Motor neuron (in vitro differentiated cells): ENCODE results near the gene MEOX2. TPM values are rescaled to one million over a fixed set of nuclear protein-coding genes. Genes with fewer than 3 reads are reported as not detected.

ENCODE experiments used
- ATAC-seq, 8 experiments: fragments of 200-7000 bp; cut with Tn5 transposase; replicated peaks in 6 of 8; 2 replicates each; pipeline ENCODE4 v1.8.0; 2021; ENCODE audit warnings: mild to moderate bottlenecking in 8 of 8, moderate library complexity in 8 of 8
- H3K27ac ChIP-seq, 2 donors: fragments of 250-450 bp; sonication (Bioruptor Pico); 2 replicates each; pipeline ENCODE4 v1.9.0; 2021; ENCODE audit warnings: antibody characterized with exemption in 2 of 2, mild to moderate bottlenecking in 2 of 2, moderate library complexity in 1 of 2
- H3K4me1 ChIP-seq, 2 donors: fragments of 250-450 bp; sonication (Bioruptor Pico); replicated peaks in 1 of 2; 2 replicates each; pipeline ENCODE4 v1.6.1; 2021; ENCODE audit warnings: antibody characterized with exemption in 2 of 2, mild to moderate bottlenecking in 2 of 2, moderate library complexity in 1 of 2
- H3K4me3 ChIP-seq, 5 donors: fragments of 250-450 bp; sonication (Bioruptor Pico); 2 replicates each; pipeline ENCODE4 v1.9.0; 2021; ENCODE audit warnings: antibody characterized with exemption in 5 of 5, mild to moderate bottlenecking in 5 of 5, moderate library complexity in 4 of 5
- WGBS, 10 experiments: fragments of 450-650 bp; shearing (Covaris generic); methylation state at CpG; one replicate each; pipeline ENCODE4 v1.0.0; 2022; 5-methylcytosine and 5-hydroxymethylcytosine counted together
- in situ Hi-C, 9 experiments: fragments of 400-800 bp; cut with MboI; loops; one replicate each; pipeline ENCODE4 v1.15.0; 2021; ENCODE audit warnings: low sequenced_read_pairs in 9 of 9, low pct_unique_long_range_greater_than_20kb in 2 of 9; ENCODE audit not compliant: unreplicated experiment in 9 of 9
- total RNA-seq, 8 experiments: library from RNA; unstranded; fragments of 300-600 nt; gene quantifications; 2 replicates each; pipeline versions ENCODE4 v1.2.3 to v1.2.4, GENCODE V29; 2022

The MEOX2 gene
- total RNA-seq: 10 to 100 TPM in 1 of 8 experiments, 1 to 10 TPM in 3, under 1 TPM in 3, not detected in 1; 0.14 to 12.0 (median 1.3) TPM

DNA sequence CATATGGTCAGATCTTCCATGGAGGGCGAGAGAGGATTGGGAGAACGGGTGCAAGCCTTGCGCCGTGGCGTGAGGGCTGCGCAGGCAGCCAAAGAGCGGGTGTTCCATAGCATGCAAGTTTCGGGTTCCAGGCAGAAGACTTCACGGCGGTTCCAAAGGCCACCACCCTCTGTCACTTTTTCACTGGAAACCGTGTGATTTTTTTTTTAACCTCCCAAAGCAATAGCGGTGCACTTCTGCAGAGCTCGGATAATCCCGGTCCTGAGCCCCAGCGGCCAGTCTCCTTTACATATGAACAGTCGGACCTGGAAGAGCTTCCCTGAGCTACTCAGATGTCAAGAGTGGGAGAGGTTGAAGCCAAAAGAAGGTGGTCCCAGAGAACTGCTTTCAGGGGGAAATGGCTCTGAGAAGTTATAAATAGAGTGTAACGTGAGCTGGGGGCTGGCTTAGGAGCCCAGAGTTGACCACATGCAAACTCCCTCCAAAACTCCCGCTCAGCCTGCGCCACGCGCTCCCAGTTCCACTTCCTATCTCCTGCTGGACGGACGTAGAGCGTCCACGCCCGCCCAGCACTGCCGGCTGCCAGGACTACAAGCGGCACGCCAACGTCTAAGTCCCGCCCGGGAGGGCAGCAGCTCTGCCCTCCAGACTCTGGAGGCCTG, at the start of gene MEOX2:
TSS of gene MEOX2 (minus strand) at position 389 of the 662 bp plus-strand sequence. CDS start at position 108, 281 bp downstream.
- H3K27ac ChIP-seq: no peak within 1 kb of the TSS
- WGBS, 10 experiments: 0 to 11% (median 2%) methylated on average over 1 to 21 of the region's 32 CpGs
- peak within 1 kb of the TSS; percentile 11 to 19 (median 17) for H3K4me3 ChIP-seq
- ATAC-seq: peak; percentile 38 to 87 (median 51)
- H3K4me1 ChIP-seq: peaks cover 0 to 21% of the 10 kb centered on the region in 2 donors
- in situ Hi-C loops: no loop called here

DNA sequence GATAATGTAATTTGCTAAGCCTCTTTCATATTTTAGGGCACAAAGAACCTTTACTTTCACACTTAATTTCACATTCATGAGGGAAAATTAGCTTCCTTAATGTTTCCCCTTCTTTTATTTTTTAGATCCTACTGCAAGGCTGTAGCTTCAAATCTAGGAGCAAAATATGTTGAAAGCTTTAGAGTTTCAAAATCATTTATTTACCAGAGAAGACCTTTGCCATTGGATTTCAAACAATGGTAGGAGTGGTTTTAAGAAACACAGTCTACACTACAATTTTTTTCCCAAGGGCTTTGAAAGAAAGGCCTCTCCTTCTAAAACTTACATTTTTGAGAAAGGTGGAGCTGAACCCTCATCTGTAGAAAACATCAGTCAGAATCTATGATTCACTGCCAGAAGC, 43.3 kb upstream of the MEOX2 start:
- no peak overlapping the region for H3K4me3 ChIP-seq
- H3K27ac ChIP-seq: no peak overlapping the region
- in situ Hi-C loops: loop anchor here in 1 of 9 experiments (25.0 kb wide), 1 partner anchor 333 kb away; no protein-coding TSS in a partner anchor
- ATAC-seq: no peak
- no peaks in the 10 kb centered on the region for H3K4me1 ChIP-seq

- H3K4me3 ChIP-seq: no peak overlapping the region
- no peak overlapping the region for H3K27ac ChIP-seq
- no peak for ATAC-seq
- in situ Hi-C loops: loop anchor here in 1 of 9 experiments (25.0 kb wide), 1 partner anchor 337 kb away; no protein-coding TSS in a partner anchor
- H3K4me1 ChIP-seq: no peaks in the 10 kb centered on the region
- WGBS, 10 experiments: 17 to 100% (median 69%) methylated on average over 1 to 3 of the region's 3 CpGs
Measured at GRCh38 chr7:15725051-15725450, 38.6 kb upstream of the MEOX2 start.

DNA sequence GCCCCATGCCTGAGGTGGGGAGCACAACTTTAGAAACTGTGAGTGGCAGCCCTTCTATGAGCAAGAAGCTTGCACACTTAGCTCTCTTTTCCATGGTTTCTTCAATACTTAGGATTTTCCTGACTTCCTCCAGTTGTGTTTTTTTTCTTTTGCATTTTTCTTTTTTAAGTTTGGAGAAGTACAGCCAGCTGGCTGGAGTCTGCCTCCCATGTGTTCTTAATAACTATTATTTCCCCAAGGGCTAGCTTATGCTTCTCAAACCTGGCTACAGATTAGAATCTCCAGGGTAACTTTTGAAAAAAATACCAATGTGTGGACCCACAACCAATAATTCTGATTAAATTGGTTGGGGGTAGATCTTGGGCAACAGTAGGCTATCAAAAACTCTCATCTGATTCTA, 37.4 kb upstream of the MEOX2 start:
- no peak overlapping the region for H3K27ac ChIP-seq
- ATAC-seq: no peak
- in situ Hi-C loops: loop anchor here in 3 of 9 experiments (25.0 kb wide), 2 partner anchors 338 to 412 kb away; no protein-coding TSS in a partner anchor
- peaks cover 0 to 6% of the 10 kb centered on the region in 2 donors for H3K4me1 ChIP-seq
- no peak overlapping the region for H3K4me3 ChIP-seq

- Histone ChIP-seq H3K27ac (no peak overlapping the region), H3K4me1 (peaks cover 0 to 6% of the 10 kb centered on the region in 2 donors), H3K4me3 (no peak overlapping the region)
- ATAC-seq: no peak
- in situ Hi-C loops: loop anchor here in 3 of 9 experiments (25.0 kb wide), 2 partner anchors 341 to 409 kb away; no protein-coding TSS in a partner anchor
- 0 to 53% (median 30%) methylated on average over 2 to 5 of the region's 5 CpGs for WGBS, 10 experiments
Measured at GRCh38 chr7:15720849-15721471, 34.5 kb upstream of the MEOX2 start.

- Histone ChIP-seq H3K4me1 (peaks cover 0 to 6% of the 10 kb centered on the region in 2 donors), H3K27ac (no peak overlapping the region), H3K4me3 (no peak overlapping the region)
- 33 to 100% (median 78%) methylated on average over 1 of the region's 1 CpG; no CpG with 5 or more reads in 3 of the 10 experiments for WGBS, 10 experiments
- ATAC-seq: no peak
- in situ Hi-C loops: loop anchor here in 3 of 9 experiments (25.0 kb wide), 2 partner anchors 343 to 407 kb away; no protein-coding TSS in a partner anchor
Measured at GRCh38 chr7:15719311-15719710, 32.8 kb upstream of the MEOX2 start.

DNA sequence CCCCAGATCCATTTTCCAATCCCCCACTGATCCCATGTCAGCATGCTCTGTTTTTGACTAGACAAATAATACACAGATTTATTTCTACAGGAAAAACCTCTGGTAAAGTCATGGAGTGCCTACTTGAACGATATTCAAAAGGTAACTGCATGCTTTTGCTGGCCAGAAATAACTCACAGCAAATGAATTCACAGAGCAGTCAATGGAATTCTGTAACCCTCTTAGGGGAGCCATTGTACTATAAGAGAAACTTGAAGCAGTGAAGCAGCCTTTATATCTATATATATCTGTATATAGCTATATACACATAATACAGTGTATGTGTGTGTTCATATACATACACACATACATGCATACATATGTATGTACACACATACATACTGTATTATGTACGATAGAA, 29.0 kb upstream of the MEOX2 start:
- H3K4me1 ChIP-seq: peaks cover 0 to 6% of the 10 kb centered on the region in 2 donors
- ATAC-seq: no peak
- in situ Hi-C loops: loop anchor here in 3 of 9 experiments (25.0 kb wide), 2 partner anchors 347 to 403 kb away; no protein-coding TSS in a partner anchor
- H3K27ac ChIP-seq: no peak overlapping the region
- WGBS, 10 experiments: 25 to 100% (median 68%) methylated on average over 1 to 2 of the region's 2 CpGs; no CpG with 5 or more reads in 2 of the 10 experiments
- H3K4me3 ChIP-seq: no peak overlapping the region

DNA sequence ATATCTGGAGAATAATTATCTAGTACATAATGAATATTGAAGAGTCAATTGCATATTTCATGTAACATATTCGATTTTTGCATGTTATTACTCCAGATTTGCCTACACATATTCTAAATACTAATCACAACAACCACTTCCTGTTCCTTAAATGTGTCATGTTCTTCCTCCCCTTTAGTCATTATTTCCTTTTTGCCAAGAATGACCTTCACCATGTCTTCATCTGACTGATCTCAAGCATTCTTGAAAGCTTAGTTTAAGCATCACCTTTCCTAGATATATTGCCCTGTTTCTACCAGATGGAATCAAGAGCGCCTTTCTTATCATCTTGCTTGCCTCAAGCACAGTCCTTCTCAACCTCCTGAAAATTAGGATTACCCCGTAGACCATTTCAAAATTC, 23.5 kb upstream of the MEOX2 start:
- Histone ChIP-seq H3K4me3 (no peak overlapping the region), H3K4me1 (peaks cover 0 to 1% of the 10 kb centered on the region in 2 donors), H3K27ac (no peak overlapping the region)
- 57 to 92% (median 82%) methylated on average over 2 to 3 of the region's 3 CpGs; no CpG with 5 or more reads in 2 of the 10 experiments for WGBS, 10 experiments
- in situ Hi-C loops: loop anchor here in 3 of 9 experiments (25.0 kb wide), 2 partner anchors 352 to 398 kb away; no protein-coding TSS in a partner anchor
- no peak for ATAC-seq

GRCh38 chr7:15707570-15707969, 21.1 kb upstream of the MEOX2 start:
- Histone ChIP-seq H3K27ac (no peak overlapping the region), H3K4me3 (no peak overlapping the region), H3K4me1 (peaks cover 0 to 6% of the 10 kb centered on the region in 2 donors)
- ATAC-seq: no peak
- in situ Hi-C loops: loop anchor here in 3 of 9 experiments (25.0 kb wide), 2 partner anchors 355 to 395 kb away; no protein-coding TSS in a partner anchor
- 27 to 100% (median 79%) methylated on average over 1 of the region's 1 CpG for WGBS, 10 experiments

DNA sequence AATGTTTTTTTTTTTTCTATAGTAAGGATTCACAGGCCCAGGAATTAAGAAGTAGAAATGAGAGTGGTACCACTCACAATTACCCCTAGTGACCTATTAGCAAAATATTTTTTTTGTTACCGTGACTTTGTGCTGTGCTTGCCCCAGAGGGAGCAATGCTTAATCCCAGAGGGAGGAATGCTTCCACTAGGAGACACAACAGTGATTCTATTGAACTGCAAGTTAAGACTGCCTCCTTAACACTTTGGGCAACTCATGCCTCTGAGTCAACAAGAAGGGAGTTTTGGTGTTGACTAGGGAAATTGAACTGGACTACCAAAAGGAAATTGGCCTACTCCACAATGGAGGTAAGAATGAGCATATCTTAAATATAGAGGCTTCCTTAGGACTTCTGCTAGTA, 17.2 kb upstream of the MEOX2 start:
- peaks cover 0 to 6% of the 10 kb centered on the region in 2 donors for H3K4me1 ChIP-seq
- in situ Hi-C loops: loop anchor here in 3 of 9 experiments (25.0 kb wide), 2 partner anchors 359 to 391 kb away; no protein-coding TSS in a partner anchor
- H3K4me3 ChIP-seq: no peak overlapping the region
- H3K27ac ChIP-seq: no peak overlapping the region
- 67 to 100% (median 100%) methylated on average over 1 of the region's 1 CpG; no CpG with 5 or more reads in 3 of the 10 experiments for WGBS, 10 experiments
- no peak for ATAC-seq

- Histone ChIP-seq H3K27ac (no peak overlapping the region), H3K4me1 (peaks cover 0 to 7% of the 10 kb centered on the region in 2 donors), H3K4me3 (no peak overlapping the region)
- in situ Hi-C loops: no loop called here
- no peak for ATAC-seq
- WGBS, 10 experiments: 67 to 100% (median 92%) methylated on average over 1 to 5 of the region's 5 CpGs; no CpG with 5 or more reads in 1 of the 10 experiments
Measured at GRCh38 chr7:15692501-15693020, 6.1 kb upstream of the MEOX2 start.

DNA sequence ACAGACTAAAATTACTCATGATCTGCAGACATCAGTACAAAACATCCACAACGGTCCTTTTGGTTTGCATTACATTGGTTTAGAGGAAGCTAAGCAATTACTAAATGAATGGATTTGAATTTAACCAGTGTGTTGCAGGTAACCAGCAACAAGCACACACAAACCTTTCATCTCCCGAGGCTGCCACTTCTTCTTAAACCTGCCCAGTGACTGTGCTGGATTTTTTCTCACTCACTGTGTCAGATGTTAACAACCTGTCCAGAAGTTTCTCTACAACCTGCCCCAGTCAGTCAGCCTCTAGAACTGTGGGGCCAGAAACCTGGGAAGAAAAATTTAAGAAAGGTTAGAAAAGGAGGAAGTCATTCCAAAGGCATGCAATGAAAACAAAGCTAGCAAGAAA, 2.4 kb upstream of the MEOX2 start:
- ATAC-seq: no peak
- H3K4me1 ChIP-seq: peaks cover 0 to 21% of the 10 kb centered on the region in 2 donors
- 17 to 90% (median 39%) methylated on average over 1 to 2 of the region's 2 CpGs; no CpG with 5 or more reads in 1 of the 10 experiments for WGBS, 10 experiments
- in situ Hi-C loops: no loop called here
- H3K4me3 ChIP-seq: no peak overlapping the region
- H3K27ac ChIP-seq: no peak overlapping the region

DNA sequence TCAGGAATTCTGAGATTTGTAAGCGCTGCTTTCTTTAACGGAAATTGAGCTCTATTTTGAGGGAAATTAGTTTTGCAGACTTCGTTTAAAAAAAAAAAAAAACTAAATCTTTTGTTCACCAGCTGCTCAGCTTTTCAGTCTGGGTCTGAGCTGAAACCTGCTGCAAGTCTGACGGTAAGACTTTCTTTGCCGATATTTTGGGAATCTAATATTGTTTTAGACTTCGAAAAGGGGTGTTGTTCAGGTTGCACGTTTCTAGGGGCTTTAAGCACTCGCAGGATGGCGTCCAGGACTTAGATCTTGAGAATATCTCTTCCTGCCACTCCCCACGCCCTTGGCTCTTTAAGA, 1.8 kb upstream of the MEOX2 start:
- H3K27ac ChIP-seq: no peak overlapping the region
- H3K4me3 ChIP-seq: no peak overlapping the region
- peaks cover 0 to 21% of the 10 kb centered on the region in 2 donors for H3K4me1 ChIP-seq
- no peak for ATAC-seq
- 3 to 36% (median 8%) methylated on average over 2 to 10 of the region's 10 CpGs for WGBS, 10 experiments
- in situ Hi-C loops: no loop called here
